HG03460 (cell line): Measurements from ENCODE around the gene SPON1.

Experiments used
- ATAC-seq: cut with Tn5 transposase; IDR thresholded peaks from one replicate; pipeline ENCODE4 v1.9.1; 2021; ENCODE audit not compliant: unreplicated experiment

SPON1 gene

DNA sequence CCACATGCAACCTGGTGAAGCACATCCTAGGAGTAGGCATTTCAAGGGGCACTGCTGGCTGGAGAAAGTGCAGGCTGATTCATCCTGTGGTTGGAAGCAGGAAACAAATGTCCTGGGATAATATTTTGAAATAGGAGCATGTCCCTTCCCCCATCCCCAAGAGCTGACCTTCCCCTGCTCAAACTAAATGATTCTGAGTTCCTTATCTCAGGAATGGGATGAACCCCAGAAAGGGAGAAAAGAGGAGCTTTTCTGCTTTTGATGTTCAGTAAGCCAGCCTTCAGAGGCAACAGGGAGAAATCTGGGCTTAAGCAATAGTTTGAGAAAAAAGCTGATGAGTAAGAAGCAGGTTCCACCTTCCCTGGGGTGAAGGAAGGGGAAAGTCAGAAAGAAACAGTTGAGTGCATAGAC, 19.5 kb upstream of the SPON1 start:
- no peak for ATAC-seq

DNA sequence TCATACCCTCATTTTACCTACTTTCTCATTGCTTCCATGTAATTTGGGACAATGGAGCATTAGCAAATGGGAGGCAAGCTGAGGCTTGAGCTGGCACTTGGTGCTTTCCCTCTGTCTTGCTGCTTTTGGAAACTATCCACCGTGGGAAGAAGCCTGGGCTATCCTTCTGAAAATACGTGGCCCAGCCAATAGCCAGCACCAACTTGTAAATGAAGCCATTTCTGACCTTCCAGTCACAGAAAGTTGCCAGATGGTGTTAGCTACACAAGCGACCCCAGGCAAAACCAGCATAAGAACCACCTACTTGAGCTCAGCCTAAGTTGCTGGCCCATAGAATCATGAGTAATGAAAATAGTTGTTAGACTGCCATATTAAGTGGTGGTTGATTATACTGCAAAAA, 18.5 kb upstream of the SPON1 start:
- no peak for ATAC-seq

GRCh38 chr11:13944911-13945425, 17.6 kb upstream of the SPON1 start:
- ATAC-seq: no peak

DNA sequence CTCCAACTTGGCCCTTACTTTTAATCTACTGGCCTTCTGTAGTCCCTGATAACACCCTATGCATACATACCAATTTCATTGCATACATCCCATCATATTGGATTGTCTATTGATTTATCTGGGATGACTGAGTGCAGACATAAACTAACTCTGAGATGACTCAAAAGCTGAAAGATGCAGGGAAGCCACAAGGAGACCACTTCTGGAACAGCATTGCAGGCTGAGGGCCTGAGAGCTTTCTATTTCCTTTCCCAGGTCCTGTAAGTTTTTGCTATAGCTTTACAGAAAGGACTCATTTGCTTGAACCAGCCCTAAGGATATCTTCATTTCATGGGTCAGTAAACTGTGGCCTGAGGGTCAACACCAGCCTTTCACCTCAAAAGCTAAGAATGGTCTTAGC, 15.1 kb upstream of the SPON1 start:
- no peak for ATAC-seq

GRCh38 chr11:13949876-13950275, 12.6 kb upstream of the SPON1 start:
- no peak for ATAC-seq

DNA sequence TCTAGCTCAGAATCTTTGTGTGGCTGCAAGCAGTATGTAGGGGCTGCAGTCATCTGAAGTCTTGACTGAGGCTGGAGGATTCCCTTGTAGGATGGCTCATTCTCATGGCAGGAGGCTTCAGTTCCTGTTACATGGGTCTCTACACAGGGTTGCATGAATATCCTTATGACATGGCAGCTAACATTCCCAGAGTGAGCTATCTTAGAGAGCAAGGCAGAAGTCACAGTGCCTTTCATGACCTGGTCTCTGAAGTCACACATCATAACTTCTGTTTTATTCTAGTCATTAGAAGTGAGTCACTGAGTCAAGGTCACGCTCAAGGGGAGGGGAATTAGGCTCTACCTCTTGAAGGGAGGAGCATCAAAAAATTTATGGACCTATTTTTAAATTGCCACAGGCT, 10.3 kb upstream of the SPON1 start:
- ATAC-seq: no peak

DNA sequence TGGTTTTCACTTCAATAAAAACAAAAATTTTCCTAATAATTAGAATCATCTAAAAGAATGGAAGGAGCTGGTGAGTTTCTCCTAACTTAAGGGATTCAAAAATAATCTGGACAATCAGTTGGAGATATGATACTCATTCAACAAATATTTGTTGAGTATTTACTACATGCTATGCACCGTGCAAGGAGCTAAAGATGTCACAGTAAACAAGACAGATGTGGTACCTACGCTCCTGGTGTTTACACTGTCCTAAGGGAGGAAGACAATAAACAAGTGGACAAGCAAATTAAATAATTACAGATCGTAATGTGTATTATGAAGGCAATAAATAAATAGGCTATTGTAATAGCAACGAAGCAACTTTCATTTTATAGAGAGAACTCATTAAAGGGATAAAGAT, 9.9 kb upstream of the SPON1 start:
- ATAC-seq: no peak

DNA sequence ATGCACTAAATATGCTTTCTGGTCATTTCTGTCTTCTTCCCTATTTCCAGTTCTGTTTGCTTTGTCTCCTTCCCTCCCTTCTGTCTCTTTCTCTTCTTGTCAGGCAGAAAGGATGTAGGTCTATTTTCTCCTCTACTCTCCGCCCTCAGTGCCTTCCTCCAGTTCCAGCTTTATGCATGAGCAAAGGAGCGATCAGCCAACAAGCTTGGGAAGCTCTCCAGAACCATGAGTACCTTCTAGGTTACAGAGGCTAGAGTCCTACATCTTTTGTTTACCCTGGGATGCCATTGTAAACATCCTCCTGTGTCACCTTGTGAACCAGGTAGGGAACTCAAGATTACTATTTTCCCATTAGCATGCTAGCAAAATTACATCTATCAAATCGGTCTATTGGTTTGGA, 7.9 kb upstream of the SPON1 start:
- no peak for ATAC-seq

GRCh38 chr11:13955971-13956421, 6.5 kb upstream of the SPON1 start:
- ATAC-seq: no peak

DNA sequence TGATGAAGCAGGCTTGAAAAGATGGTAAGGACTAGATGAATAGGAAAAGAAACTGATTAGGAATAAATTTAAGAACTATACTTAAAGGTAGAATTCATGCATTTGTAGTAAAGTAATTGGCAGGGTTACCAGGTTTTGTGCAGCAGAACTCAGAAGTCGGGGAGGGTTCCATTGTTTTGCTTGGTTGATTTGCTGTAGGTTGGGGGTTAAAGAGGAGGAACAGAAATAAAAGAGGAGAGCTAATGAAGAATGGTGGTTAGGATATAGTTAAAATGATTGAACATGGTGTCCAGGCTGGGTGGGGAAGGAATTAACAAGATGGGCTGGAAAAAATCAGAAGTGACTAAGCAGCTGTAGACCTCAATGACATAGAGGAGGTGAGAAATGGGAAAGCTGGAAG, 5.5 kb upstream of the SPON1 start:
- ATAC-seq: no peak

- no peak for ATAC-seq
These were observed 3.7 kb upstream of the SPON1 start for GRCh38 chr11:13958641-13959400.

DNA sequence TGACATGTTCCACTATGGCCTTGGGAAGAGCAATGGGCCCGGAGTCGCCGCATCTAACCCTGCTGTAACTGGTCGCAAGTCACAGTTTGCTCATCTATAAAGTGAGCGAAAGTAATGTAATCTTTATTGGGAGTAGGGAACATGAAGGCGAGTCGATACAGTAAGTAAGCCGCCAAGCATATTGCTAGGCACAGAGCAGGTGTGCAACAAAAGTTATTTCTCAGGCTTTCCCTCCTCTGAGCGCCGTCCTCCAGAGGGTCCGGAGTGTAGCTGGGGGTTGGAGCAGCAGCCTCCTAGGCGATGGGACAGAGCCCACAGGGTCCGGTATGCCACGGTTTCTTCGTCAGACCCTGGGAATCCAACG, 343 bp upstream of the SPON1 start:
- ATAC-seq: no peak

DNA sequence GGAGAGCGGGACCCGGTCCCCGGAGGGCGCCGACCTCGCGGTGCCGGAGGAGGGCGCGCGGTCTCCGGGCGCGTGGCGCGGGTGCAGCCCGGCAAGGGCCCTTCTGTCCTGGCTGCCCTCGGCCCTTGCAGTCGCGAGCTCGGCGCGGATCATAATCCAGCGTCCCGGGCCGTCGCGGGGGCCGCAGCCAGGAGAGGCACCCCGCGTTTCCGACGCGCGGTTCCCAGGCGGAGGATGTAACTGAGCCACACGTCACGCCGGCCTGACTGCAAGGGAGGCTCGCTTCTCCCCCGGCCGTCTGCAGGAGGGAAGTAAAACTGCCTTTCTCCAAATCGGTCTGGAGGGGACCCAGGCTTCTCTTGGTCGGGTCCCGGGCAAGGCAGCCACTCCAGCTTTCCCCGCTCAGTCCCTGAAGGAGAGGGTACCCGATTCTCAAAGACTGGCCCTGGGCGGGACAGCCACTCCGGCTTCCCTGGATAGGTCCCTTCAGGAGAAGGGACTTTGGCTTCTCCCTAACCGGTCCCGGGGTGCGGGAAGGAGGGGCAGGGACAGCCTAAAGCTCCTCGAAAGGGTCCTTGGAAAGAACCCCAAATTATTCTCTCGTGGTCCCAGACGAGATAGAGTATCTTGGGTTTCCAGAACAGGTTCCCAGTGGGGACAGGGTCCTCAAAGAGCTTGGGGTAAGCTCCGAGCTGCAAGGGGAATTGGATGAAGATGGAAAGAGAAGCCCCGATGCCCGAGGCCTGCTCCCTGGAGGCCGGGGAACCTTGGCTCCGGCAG, 836 bp downstream of the SPON1 start:
- no peak for ATAC-seq

GRCh38 chr11:13963949-13964770, 1.6 kb downstream of the SPON1 start:
- ATAC-seq: no peak

DNA sequence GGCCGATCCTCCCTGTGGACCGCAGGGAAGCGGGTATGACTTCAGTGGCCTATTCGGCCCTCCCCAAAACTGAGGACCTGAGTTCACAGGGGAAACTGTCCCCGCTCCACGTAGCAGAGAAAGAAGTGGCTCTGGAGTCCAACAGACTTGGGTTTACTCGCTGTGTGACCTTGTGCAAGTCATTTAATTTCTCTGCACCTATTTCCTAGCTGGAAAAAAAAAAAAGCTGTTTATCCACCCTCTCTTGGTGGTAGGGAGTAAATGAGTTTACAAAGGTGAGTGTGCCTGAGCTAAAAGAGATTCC, 2.2 kb downstream of the SPON1 start:
- ATAC-seq: no peak

- no peak for ATAC-seq
These were observed 2.8 kb downstream of the SPON1 start for GRCh38 chr11:13965337-13965736.

DNA sequence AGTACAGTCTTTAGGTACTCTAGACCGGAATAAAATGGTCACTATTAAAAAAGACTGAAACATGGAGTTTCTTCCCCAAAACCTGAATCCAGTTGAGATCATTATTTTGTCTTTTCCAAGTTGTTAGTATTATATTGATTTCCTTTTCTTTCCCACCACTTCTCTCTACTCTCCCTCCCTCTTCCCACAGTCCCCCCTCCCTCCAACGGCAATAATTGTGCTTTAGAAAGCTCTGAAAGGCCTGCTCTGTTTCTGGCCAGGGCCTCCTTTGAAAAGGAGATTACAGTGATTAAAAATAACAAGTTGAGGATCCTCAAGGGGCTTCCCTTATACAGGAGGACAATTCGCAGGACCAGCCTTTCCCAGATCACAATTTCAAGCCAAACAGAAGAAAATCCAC, 3.5 kb downstream of the SPON1 start:
- ATAC-seq: no peak

GRCh38 chr11:13966486-13966885, 4.0 kb downstream of the SPON1 start:
- no peak for ATAC-seq

GRCh38 chr11:13970986-13971385, 8.5 kb downstream of the SPON1 start:
- no peak for ATAC-seq

DNA sequence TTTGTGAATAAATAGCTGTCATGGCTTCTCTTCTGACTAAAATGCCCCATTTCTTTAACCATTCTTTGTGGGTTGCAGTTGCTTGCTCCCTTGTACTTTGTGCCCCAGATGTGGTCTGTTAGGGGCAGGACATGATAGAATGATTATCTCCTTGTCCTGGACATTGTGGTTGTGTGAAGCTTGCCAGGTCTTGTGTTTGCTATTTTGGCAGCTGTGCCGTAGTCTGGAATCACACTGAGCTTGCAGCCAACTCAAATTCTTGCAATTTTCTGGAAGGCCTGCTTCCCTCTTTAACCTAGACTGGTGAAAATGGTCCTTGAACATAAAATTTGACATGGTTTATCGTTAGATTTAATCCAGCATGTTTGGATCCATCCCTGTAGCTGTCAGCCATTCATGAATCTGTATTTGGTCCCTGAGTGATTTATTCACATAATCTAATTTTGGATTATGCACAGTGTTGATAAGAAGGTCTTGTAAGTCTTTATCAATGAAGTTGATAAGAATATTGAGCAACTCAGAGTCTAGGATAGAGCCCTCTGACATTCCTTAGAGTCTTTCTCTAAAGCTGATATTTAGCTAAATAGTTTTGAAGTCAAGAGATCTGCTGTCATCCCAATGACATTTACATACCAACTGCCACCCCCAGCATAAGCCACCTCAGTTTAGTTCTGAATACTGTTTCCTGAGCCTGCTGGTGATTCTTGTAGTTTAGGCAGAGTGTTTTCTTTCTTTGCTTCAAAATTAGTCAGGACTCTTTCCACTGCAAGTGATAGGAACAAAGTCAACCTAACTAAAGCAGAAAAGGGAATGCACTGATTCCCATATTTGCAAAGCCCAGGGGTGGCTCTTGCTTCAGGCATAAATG, 9.8 kb downstream of the SPON1 start:
- ATAC-seq: no peak

- ATAC-seq: no peak
These were observed 10.4 kb downstream of the SPON1 start for GRCh38 chr11:13972944-13973343.
